ENCODE results near the gene DENND4A.

GRCh38 chr15:65638109-65638508, 154.0 kb downstream of the DENND4A start:
- TF ChIP-seq ZSCAN29 (IDR thresholded peaks at IDR 0.05) (no peak), FOXM1 (IDR thresholded peaks at IDR 0.05; ENCODE audit: low read depth, low read length) (no peak), FOS (IDR thresholded peaks at IDR 0.05; ENCODE audit: borderline replicate concordance, extremely low read depth, insufficient read length) (no peak), BACH1 (IDR thresholded peaks at IDR 0.05; ENCODE audit: borderline replicate concordance) (no peak), GABPA (IDR thresholded peaks at IDR 0.05; ENCODE audit: low read depth) (no peak)
- TF ChIP-seq, protein P1, sequence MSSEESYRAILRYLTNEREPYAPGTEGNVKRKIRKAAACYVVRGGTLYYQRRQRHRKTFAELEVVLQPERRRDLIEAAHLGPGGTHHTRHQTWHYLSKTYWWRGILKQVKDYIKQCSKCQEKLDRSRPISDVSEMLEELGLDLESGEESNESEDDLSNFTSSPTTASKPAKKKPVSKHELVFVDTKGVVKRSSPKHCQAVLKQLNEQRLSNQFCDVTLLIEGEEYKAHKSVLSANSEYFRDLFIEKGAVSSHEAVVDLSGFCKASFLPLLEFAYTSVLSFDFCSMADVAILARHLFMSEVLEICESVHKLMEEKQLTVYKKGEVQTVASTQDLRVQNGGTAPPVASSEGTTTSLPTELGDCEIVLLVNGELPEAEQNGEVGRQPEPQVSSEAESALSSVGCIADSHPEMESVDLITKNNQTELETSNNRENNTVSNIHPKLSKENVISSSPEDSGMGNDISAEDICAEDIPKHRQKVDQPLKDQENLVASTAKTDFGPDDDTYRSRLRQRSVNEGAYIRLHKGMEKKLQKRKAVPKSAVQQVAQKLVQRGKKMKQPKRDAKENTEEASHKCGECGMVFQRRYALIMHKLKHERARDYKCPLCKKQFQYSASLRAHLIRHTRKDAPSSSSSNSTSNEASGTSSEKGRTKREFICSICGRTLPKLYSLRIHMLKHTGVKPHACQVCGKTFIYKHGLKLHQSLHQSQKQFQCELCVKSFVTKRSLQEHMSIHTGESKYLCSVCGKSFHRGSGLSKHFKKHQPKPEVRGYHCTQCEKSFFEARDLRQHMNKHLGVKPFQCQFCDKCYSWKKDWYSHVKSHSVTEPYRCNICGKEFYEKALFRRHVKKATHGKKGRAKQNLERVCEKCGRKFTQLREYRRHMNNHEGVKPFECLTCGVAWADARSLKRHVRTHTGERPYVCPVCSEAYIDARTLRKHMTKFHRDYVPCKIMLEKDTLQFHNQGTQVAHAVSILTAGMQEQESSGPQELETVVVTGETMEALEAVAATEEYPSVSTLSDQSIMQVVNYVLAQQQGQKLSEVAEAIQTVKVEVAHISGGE (CRISPR knock-in tag; IDR thresholded peaks at IDR 0.05): no peak
- TF ChIP-seq, protein P2, sequence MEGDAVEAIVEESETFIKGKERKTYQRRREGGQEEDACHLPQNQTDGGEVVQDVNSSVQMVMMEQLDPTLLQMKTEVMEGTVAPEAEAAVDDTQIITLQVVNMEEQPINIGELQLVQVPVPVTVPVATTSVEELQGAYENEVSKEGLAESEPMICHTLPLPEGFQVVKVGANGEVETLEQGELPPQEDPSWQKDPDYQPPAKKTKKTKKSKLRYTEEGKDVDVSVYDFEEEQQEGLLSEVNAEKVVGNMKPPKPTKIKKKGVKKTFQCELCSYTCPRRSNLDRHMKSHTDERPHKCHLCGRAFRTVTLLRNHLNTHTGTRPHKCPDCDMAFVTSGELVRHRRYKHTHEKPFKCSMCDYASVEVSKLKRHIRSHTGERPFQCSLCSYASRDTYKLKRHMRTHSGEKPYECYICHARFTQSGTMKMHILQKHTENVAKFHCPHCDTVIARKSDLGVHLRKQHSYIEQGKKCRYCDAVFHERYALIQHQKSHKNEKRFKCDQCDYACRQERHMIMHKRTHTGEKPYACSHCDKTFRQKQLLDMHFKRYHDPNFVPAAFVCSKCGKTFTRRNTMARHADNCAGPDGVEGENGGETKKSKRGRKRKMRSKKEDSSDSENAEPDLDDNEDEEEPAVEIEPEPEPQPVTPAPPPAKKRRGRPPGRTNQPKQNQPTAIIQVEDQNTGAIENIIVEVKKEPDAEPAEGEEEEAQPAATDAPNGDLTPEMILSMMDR (IDR thresholded peaks at IDR 0.05 in 2 of 3, conservative IDR thresholded peaks at IDR 0.05 in 1 of 3; ENCODE audit: control insufficient read depth in 2 of 3, extremely low read depth in 1 of 3, insufficient read depth in 1 of 3, low read depth in 3 of 3, low read length in 3 of 3): no peak
- TF ChIP-seq, protein P3, sequence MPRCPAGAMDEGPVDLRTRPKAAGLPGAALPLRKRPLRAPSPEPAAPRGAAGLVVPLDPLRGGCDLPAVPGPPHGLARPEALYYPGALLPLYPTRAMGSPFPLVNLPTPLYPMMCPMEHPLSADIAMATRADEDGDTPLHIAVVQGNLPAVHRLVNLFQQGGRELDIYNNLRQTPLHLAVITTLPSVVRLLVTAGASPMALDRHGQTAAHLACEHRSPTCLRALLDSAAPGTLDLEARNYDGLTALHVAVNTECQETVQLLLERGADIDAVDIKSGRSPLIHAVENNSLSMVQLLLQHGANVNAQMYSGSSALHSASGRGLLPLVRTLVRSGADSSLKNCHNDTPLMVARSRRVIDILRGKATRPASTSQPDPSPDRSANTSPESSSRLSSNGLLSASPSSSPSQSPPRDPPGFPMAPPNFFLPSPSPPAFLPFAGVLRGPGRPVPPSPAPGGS (IDR thresholded peaks at IDR 0.05; ENCODE audit: borderline replicate concordance, insufficient read depth, low read depth, low read length, poor library complexity, severe bottlenecking): no peak

All from GM12878 (cell line).